CD4-positive, alpha-beta memory T cell (primary cell): ENCODE measurements around the gene ZNF41. TPM values are rescaled to one million over a fixed set of nuclear protein-coding genes. Genes with fewer than 3 reads are reported as not detected.
"Not testable (repeated sequence)": the region's sequence is repeated elsewhere in the genome, so short reads cannot be mapped to it uniquely, and the experiment has no call there.

ENCODE experiments used
- CTCF ChIA-PET: fragments of 350-600 bp; sonication (Branson Sonifier 250); formaldehyde crosslinking; loops from one replicate; lab custom pipeline; 2021; ENCODE audit warnings: inconsistent platforms; ENCODE audit not compliant: partially characterized antibody; lab: Charles Lee
- POLR2A ChIA-PET: fragments of 350-600 bp; sonication (Branson Sonifier 250); formaldehyde crosslinking; loops from one replicate; lab custom pipeline; 2021; ENCODE audit not compliant: partially characterized antibody; lab: Charles Lee
- DNase-seq, 5 donors: peaks; one replicate each; pipeline versions ENCODE4 v3.0.0 to v3.0.0-alpha.2; 2020 to 2022; ENCODE audit warnings: mixed read lengths in 1 of 5
- H3K27ac ChIP-seq: one replicate; pipeline ENCODE4 v1.7.0; 2013; ENCODE audit warnings: low read depth, low read length
- H3K27me3 ChIP-seq: 2 replicates; pipeline ENCODE4 v1.7.0; 2013; ENCODE audit warnings: mild to moderate bottlenecking, low read length, moderate library complexity; ENCODE audit not compliant: insufficient read depth
- H3K36me3 ChIP-seq: 2 replicates; pipeline ENCODE4 v1.7.0; 2013; ENCODE audit warnings: mild to moderate bottlenecking, low read length, moderate library complexity; ENCODE audit not compliant: insufficient read depth
- H3K4me1 ChIP-seq: 2 replicates; pipeline ENCODE4 v1.7.0; 2013; ENCODE audit warnings: mild to moderate bottlenecking, low read length, moderate library complexity; ENCODE audit not compliant: insufficient read depth
- H3K4me3 ChIP-seq, 2 donors: one replicate each; pipeline ENCODE4 v1.7.0; 2013; ENCODE audit warnings: low read length in 2 of 2, mild to moderate bottlenecking in 1 of 2
- H3K9me3 ChIP-seq, 2 donors: one replicate each; pipeline ENCODE4 v1.7.0; 2013; ENCODE audit warnings: low read length in 2 of 2, control low read depth in 1 of 2; ENCODE audit not compliant: control insufficient read depth in 1 of 2
- H3K27ac Mint-ChIP-seq, 7 donors: one replicate each; pipeline ENCODE4 v1.8.0; 2020 to 2021; ENCODE audit warnings: mixed read lengths in 7 of 7, mild to moderate bottlenecking in 6 of 7, inconsistent platforms in 3 of 7, moderate library complexity in 3 of 7
- H3K27me3 Mint-ChIP-seq, 2 donors: one replicate each; pipeline ENCODE4 v1.8.0; 2020 to 2021; ENCODE audit warnings: mixed read lengths in 2 of 2
- H3K36me3 Mint-ChIP-seq, 2 donors: one replicate each; pipeline ENCODE4 v1.8.0; 2020 to 2021; ENCODE audit warnings: mixed read lengths in 2 of 2, inconsistent platforms in 1 of 2, mild to moderate bottlenecking in 1 of 2
- H3K4me1 Mint-ChIP-seq, 4 donors: one replicate each; pipeline ENCODE4 v1.8.0; 2020 to 2021; ENCODE audit warnings: mixed read lengths in 4 of 4, mild to moderate bottlenecking in 1 of 4
- H3K4me3 Mint-ChIP-seq, 8 donors: one replicate each; pipeline ENCODE4 v1.8.0; 2020 to 2021; ENCODE audit warnings: mixed read lengths in 8 of 8, mild to moderate bottlenecking in 7 of 8, moderate library complexity in 6 of 8, inconsistent platforms in 3 of 8
- H3K9me3 Mint-ChIP-seq, 8 donors: one replicate each; pipeline ENCODE4 v1.8.0; 2020 to 2021; ENCODE audit warnings: mixed read lengths in 8 of 8, mild to moderate bottlenecking in 5 of 8, inconsistent platforms in 3 of 8, moderate library complexity in 1 of 8
- intact Hi-C: fragments of 100-400 bp; cut with micrococcal nuclease; formaldehyde crosslinking; loops from one replicate; pipeline ENCODE4 v1.15.1; 2023
- polyA plus RNA-seq, 2 donors: library from polyadenylated mRNA; unstranded; fragments of 300-500 nt; fragmentation: Illumina TruSeq; gene quantifications; one replicate each; pipeline ENCODE4 v1.2.3, GENCODE V29; 2021
- total RNA-seq, 2 experiments: library from RNA; stranded (reverse); gene quantifications; one replicate each; pipeline ENCODE4 v1.2.3, GENCODE V29; 2021

The ZNF41 gene
- total and polyA plus RNA-seq, 4 experiments from 2014 or later: 4.7 to 16.1 (median 12.4) TPM

DNA sequence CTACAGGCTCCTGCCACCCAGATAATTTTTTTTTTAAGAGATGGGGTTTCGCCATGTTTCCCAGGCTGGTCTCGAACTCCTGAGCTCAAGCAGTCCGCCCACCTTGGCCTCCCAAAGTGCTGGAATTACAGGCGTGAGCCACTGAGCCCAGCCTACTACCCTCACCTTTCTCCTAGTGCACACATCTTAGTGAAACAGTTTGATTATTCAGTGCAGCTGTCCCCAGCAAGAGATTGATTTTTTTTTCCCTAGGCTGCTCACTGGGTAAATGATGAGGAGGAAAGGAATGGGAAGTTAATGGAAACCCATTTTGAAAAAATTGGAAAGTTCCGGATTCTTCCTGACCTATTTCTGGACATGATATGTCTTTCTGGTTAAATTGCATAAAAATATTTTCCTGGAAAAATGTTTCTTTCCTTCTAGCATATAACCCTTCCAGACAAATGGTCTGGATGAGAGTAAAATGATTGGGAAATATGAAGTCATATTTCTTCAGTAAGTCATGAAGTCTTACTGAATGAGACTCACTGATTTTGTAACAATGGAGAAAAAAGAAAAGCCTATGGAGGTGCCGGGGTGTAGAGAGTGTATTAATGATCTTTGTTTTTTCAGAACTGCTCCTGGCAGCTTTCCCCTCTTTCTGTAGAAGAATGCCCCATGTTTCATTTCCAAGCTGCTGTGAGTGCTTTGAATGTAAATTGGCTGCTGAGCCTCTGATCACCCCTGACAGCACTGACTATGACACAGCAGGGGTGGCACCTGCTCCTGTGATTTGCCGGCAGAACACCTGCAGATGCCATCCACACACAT is 19.5 kb upstream of the ZNF41 start:
- Mint-ChIP-seq H3K36me3 (no peaks in the 10 kb centered on the region), H3K9me3 (no peaks in the 10 kb centered on the region), H3K4me3 (no peak overlapping the region), H3K4me1 (peaks cover 0 to 5% (median 0%) of the 10 kb centered on the region in 4 donors), H3K27me3 (no peaks in the 10 kb centered on the region), H3K27ac (no peak overlapping the region)
- POLR2A ChIA-PET: no interaction called here
- Histone ChIP-seq H3K36me3 (no peaks in the 10 kb centered on the region), H3K27me3 (no peaks in the 10 kb centered on the region), H3K4me3 (no peak overlapping the region), H3K4me1 (no peaks in the 10 kb centered on the region), H3K27ac (no peak overlapping the region), H3K9me3 (no peaks in the 10 kb centered on the region)
- no peak for DNase-seq
- CTCF ChIA-PET: no interaction called here
- intact Hi-C loops: no loop called here

GRCh38 chrX:47501226-47502074 is 18.4 kb upstream of the ZNF41 start:
- CTCF ChIA-PET: no interaction called here
- Histone ChIP-seq H3K4me1 (no peaks in the 10 kb centered on the region), H3K4me3 (no peak overlapping the region), H3K9me3 (no peaks in the 10 kb centered on the region), H3K27ac (no peak overlapping the region), H3K27me3 (no peaks in the 10 kb centered on the region), H3K36me3 (no peaks in the 10 kb centered on the region)
- POLR2A ChIA-PET: no interaction called here
- H3K36me3 Mint-ChIP-seq: no peaks in the 10 kb centered on the region
- DNase-seq: no peak
- intact Hi-C loops: no loop called here
- H3K4me3 Mint-ChIP-seq: no peak overlapping the region
- H3K27me3 Mint-ChIP-seq: peaks cover 0 to 2% of the 10 kb centered on the region in 2 donors
- H3K4me1 Mint-ChIP-seq: peaks cover 0 to 5% (median 0%) of the 10 kb centered on the region in 4 donors
- H3K27ac Mint-ChIP-seq: peak overlapping the region in 2 of 7 donors; percentile 6 to 61
- no peaks in the 10 kb centered on the region for H3K9me3 Mint-ChIP-seq

- CTCF ChIA-PET: interaction anchor here (0.7 kb wide), 1 partner anchor 23 kb away, joined by 3 read pairs; no protein-coding TSS in a partner anchor
- no peak overlapping the region for H3K27ac Mint-ChIP-seq
Observed at GRCh38 chrX:47500554-47500953, 17.5 kb upstream of the ZNF41 start.

DNA sequence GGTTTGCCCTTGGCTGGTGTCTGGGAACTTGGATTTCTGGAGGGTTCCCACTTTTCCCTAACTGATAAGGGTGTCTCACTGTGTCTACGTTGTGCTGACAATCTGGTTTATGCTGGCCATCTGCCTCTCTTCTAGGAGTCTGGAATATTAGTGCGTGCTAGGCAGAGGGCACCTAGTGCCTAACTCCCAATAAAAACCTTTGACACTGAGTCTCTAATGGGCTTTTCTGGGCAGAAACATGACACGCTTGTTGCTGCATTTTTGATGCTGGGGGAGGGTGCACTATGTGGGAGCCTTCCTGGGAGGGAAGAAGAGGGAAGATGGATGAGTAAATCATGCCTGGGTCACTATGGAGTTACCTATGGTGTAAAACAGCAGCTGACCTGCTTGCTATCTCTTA is 16.3 kb upstream of the ZNF41 start:
- H3K9me3 Mint-ChIP-seq: no peaks in the 10 kb centered on the region
- H3K9me3 ChIP-seq: no peaks in the 10 kb centered on the region

More at GRCh38 chrX:47500554-47500953, 17.5 kb upstream of the ZNF41 start:
- H3K4me3 Mint-ChIP-seq: no peak overlapping the region
- Histone ChIP-seq H3K4me3 (no peak overlapping the region), H3K9me3 (no peaks in the 10 kb centered on the region), H3K27me3 (no peaks in the 10 kb centered on the region), H3K27ac (no peak overlapping the region), H3K4me1 (no peaks in the 10 kb centered on the region), H3K36me3 (no peaks in the 10 kb centered on the region)
- DNase-seq: no peak
- no peaks in the 10 kb centered on the region for H3K9me3 Mint-ChIP-seq
- H3K27me3 Mint-ChIP-seq: peaks cover 0 to 2% of the 10 kb centered on the region in 2 donors
- POLR2A ChIA-PET: no interaction called here
- intact Hi-C loops: no loop called here
- peaks cover 0 to 5% (median 0%) of the 10 kb centered on the region in 4 donors for H3K4me1 Mint-ChIP-seq
- H3K36me3 Mint-ChIP-seq: no peaks in the 10 kb centered on the region

DNA sequence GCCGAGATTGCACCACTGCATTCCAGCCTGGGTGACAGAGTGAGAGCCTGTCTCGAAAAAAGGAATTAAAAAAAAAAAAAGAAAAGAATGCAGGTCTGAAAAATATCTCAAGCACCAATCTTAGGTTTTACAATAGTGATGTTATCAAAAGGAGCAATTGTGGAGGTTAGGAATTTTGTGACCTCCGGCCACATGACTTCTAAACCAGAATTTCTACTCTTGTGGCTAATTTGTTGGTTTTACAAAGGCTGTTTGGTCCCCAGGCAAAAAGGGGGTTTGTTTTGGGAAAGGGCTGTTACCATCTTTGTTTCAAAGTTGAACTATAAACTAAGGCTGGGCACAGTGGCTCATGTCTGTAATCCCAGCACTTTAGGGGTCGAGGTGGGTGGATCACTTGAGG is 15.4 kb upstream of the ZNF41 start:
- Mint-ChIP-seq H3K4me1 (peaks cover 0 to 5% (median 0%) of the 10 kb centered on the region in 4 donors), H3K9me3 (no peaks in the 10 kb centered on the region), H3K27me3 (peaks cover 0 to 2% of the 10 kb centered on the region in 2 donors), H3K27ac (no peak overlapping the region), H3K36me3 (no peaks in the 10 kb centered on the region), H3K4me3 (no peak overlapping the region)
- Histone ChIP-seq H3K27me3 (no peaks in the 10 kb centered on the region), H3K9me3 (no peaks in the 10 kb centered on the region), H3K27ac (no peak overlapping the region), H3K4me1 (no peaks in the 10 kb centered on the region), H3K4me3 (no peak overlapping the region), H3K36me3 (no peaks in the 10 kb centered on the region)
- intact Hi-C loops: no loop called here
- no peak for DNase-seq
- ChIA-PET CTCF (no interaction called here), POLR2A (no interaction called here)

More for the DNA sequence above, 16.3 kb upstream of the ZNF41 start:
- H3K27ac Mint-ChIP-seq: no peak overlapping the region
- intact Hi-C loops: no loop called here
- ChIA-PET POLR2A (no interaction called here), CTCF (no interaction called here)
- peaks cover 0 to 5% (median 0%) of the 10 kb centered on the region in 4 donors for H3K4me1 Mint-ChIP-seq
- H3K4me1 ChIP-seq: no peaks in the 10 kb centered on the region
- H3K36me3 Mint-ChIP-seq: no peaks in the 10 kb centered on the region
- no peaks in the 10 kb centered on the region for H3K36me3 ChIP-seq
- H3K27me3 ChIP-seq: no peaks in the 10 kb centered on the region
- no peak overlapping the region for H3K4me3 Mint-ChIP-seq
- no peak overlapping the region for H3K27ac ChIP-seq
- DNase-seq: no peak
- H3K4me3 ChIP-seq: no peak overlapping the region
- H3K27me3 Mint-ChIP-seq: peaks cover 0 to 2% of the 10 kb centered on the region in 2 donors

- Mint-ChIP-seq H3K27me3 (peaks cover 0 to 2% of the 10 kb centered on the region in 2 donors), H3K27ac (no peak overlapping the region), H3K4me3 (no peak overlapping the region), H3K4me1 (peaks cover 0 to 5% (median 0%) of the 10 kb centered on the region in 4 donors), H3K9me3 (no peaks in the 10 kb centered on the region), H3K36me3 (no peaks in the 10 kb centered on the region)
- no peak for DNase-seq
- H3K4me1 ChIP-seq: no peaks in the 10 kb centered on the region
- no peak overlapping the region for H3K4me3 ChIP-seq
- ChIA-PET CTCF (interaction anchor here (1.0 to 3.2 kb wide), 2 partner anchors 9 to 26 kb away, joined by 5 to 20 read pairs; no protein-coding TSS in a partner anchor), POLR2A (no interaction called here)
- no peaks in the 10 kb centered on the region for H3K36me3 ChIP-seq
- no peaks in the 10 kb centered on the region for H3K9me3 ChIP-seq
- H3K27me3 ChIP-seq: no peaks in the 10 kb centered on the region
- no peak overlapping the region for H3K27ac ChIP-seq
- intact Hi-C loops: loop anchor here (1.0 kb wide), 1 partner anchor 26 kb away; no protein-coding TSS in a partner anchor
Observed at GRCh38 chrX:47497271-47497888, 14.4 kb upstream of the ZNF41 start.

GRCh38 chrX:47492133-47492532 is 9.1 kb upstream of the ZNF41 start:
- POLR2A ChIA-PET, H3K4me1 ChIP-seq, H3K4me1 Mint-ChIP-seq, intact Hi-C loops, H3K36me3 Mint-ChIP-seq, H3K27ac Mint-ChIP-seq, H3K27me3 Mint-ChIP-seq, H3K4me3 Mint-ChIP-seq, H3K27me3 ChIP-seq, CTCF ChIA-PET, H3K27ac ChIP-seq, H3K9me3 ChIP-seq, DNase-seq, H3K9me3 Mint-ChIP-seq, H3K36me3 ChIP-seq, H3K4me3 ChIP-seq: not testable (repeated sequence)
